Measurements from ENCODE around the gene DEGS1.

Gene DEGS1

DNA sequence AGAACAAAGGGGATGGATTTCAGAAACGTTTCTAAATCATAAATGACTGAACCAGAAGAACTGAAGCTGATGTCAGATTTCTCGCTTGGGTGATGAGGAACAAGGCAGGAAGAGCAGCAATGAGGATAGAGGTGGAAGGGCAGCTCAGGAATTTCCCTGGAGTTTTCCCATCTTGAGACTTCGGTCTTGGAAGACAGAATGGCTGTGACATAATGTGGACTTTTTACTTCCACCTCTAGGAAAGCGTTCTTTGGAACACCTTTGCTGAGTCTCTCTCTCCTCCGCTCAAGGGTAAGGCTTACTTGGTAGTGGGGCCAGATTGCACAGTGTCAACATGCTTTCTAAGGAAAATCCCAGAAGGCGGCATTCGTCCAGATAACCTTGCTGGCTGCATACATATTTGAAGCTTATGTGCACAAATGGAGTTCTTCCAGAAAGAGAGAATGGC is 36.6 kb downstream of the DEGS1 start:
- TF ChIP-seq, protein P1, sequence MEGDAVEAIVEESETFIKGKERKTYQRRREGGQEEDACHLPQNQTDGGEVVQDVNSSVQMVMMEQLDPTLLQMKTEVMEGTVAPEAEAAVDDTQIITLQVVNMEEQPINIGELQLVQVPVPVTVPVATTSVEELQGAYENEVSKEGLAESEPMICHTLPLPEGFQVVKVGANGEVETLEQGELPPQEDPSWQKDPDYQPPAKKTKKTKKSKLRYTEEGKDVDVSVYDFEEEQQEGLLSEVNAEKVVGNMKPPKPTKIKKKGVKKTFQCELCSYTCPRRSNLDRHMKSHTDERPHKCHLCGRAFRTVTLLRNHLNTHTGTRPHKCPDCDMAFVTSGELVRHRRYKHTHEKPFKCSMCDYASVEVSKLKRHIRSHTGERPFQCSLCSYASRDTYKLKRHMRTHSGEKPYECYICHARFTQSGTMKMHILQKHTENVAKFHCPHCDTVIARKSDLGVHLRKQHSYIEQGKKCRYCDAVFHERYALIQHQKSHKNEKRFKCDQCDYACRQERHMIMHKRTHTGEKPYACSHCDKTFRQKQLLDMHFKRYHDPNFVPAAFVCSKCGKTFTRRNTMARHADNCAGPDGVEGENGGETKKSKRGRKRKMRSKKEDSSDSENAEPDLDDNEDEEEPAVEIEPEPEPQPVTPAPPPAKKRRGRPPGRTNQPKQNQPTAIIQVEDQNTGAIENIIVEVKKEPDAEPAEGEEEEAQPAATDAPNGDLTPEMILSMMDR (IDR thresholded peaks at IDR 0.05; ENCODE audit: control insufficient read depth, insufficient read depth, low read depth, low read length, missing control alignments) = no peak
- H3K4me3 ChIP-seq (ENCODE audit: control insufficient read depth, low read depth, low read length) = no peak overlapping the region
- DNase-seq (ENCODE audit: low read depth) = no peak

DNA sequence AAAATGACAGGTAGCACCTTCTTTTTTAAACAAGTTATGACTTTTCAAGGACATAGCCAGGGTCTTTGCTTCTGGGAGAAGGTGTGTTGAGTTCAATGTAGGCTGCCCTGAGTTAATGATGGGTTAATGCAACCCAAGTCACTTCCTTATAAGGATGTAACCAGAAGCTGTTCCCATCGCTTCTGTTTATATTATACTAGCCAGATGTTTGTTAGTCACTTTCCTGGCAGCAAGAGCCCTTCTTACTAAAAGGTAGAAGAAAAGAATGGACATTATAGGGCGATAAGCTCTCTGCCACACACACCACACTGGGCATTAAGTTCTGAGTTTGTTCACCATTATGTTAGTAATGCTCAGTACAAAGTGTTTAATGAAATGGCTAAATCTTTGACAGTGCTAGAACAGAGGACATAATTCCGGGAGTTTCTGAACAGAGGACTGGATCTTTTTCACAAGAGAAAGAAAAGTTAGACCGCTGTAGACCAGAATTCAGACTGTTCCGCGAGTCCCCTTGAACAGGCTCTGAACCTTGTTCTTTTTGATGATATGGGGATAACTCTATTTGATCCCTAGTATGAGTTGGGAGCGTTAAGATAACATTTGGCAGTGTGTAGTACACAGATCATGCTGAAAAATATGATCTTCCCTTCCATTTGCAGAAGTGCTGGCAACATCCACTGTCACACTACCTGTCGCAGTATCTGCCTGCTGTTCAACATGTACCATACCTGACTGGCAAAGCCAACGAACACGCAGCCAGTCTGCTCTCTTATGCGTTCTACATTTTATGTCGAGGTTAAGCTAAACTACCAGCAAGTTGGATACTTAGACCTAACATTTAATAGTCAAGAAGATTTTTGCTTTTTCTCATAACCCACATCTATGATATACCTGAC is 41.0 kb downstream of the DEGS1 start:
- no peak overlapping the region for H3K4me3 ChIP-seq (ENCODE audit: control insufficient read depth, low read depth, low read length)
- peak; percentile 40 for DNase-seq (ENCODE audit: low read depth)
- TF ChIP-seq, protein P1 (IDR thresholded peaks at IDR 0.05; ENCODE audit: control insufficient read depth, insufficient read depth, low read depth, low read length, missing control alignments) = no peak

DNA sequence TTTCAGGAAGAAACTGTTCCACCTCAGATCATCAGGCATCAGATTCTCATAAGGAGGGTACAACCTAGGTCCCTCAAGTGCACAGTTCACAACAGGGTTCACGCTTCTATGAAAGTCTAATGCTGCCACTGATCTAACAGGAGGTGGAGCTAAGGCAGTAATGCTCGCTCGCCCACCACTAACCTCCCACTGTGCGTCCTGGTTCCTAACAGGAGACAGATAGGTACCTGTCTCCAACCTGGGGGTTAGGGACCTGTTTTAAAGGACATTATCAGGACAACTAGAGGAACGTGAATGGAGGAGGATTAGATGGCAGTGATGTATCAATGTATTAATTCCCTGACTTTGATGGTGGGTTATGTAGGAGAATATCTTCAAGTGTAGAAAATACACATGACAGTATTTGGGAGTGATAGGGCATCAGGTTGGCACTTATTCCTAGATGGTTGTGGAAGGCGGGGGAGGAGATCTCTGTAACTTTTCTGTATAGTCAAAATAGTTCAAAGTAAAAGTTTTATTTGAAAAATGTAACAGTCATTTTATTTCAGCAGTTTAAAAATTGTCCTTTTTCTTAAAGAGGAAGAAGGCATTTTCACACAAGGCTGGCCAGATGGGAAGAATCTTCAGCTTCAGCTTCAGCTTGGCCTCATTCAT is 43.9 kb downstream of the DEGS1 start:
- TF ChIP-seq, protein P1 (IDR thresholded peaks at IDR 0.05; ENCODE audit: control insufficient read depth, insufficient read depth, low read depth, low read length, missing control alignments) = no peak
- DNase-seq (ENCODE audit: low read depth) = no peak

DNA sequence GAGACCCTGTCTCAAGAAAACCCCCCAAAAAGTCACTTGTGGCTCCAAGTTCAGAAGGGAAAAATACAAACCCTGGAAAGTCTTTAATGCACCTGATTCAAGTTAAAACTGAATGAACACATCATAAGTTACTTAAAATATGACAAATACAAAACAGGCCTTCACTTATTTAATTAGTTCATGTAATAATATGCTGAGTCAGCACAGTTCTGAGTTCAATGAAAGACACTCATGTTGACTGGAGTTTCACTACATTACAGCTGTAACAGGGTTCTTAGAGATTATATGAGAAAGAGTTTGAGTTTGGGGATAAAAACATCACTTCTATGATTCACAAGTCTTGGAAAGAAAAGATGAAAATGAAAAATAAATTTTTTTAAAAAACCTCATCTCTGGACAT is 51.0 kb downstream of the DEGS1 start:
- TF ChIP-seq, protein P1 (IDR thresholded peaks at IDR 0.05; ENCODE audit: control insufficient read depth, insufficient read depth, low read depth, low read length, missing control alignments) = no peak
- H3K4me3 ChIP-seq (ENCODE audit: control insufficient read depth, low read depth, low read length) = no peak overlapping the region
- no peak for DNase-seq (ENCODE audit: low read depth)

More for the DNA sequence above, 43.9 kb downstream of the DEGS1 start:
- no peak overlapping the region for H3K4me3 ChIP-seq (ENCODE audit: control insufficient read depth, low read depth, low read length)

DNA sequence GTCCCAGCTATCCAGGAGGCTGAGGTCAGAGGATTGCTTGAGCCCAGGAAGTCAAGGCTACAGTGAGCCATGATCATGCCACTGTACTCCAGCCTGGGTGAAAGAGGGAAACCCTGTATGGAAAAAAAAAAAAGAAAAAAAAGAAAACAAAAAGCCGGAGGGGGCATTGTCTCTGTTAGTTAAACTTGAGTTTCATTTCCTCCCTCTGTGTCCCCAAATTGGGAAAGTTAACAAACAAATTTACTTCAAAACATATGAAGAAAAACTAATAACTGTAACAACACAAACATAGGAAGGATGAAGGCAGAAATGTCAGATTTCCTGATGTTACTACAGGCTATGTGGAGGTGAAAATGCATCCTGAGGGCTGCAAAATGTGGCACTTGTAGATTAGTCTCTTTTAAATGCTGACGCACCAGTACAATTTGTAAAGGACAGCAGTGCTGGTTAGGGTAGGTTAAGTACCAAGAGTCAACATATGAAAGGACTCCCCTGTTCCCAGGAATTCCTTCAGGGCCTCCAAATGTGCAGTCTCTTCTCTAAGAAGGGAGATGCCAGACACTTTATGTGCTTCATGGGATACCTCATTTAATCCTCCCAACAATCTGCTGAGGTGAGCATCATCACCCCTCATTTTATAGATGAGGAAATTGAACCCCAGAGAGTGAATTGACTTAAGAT is 52.9 kb downstream of the DEGS1 start:
- no peak for DNase-seq (ENCODE audit: low read depth)
- TF ChIP-seq, protein P1 (IDR thresholded peaks at IDR 0.05; ENCODE audit: control insufficient read depth, insufficient read depth, low read depth, low read length, missing control alignments) = no peak
- H3K4me3 ChIP-seq (ENCODE audit: control insufficient read depth, low read depth, low read length) = no peak overlapping the region

DNA sequence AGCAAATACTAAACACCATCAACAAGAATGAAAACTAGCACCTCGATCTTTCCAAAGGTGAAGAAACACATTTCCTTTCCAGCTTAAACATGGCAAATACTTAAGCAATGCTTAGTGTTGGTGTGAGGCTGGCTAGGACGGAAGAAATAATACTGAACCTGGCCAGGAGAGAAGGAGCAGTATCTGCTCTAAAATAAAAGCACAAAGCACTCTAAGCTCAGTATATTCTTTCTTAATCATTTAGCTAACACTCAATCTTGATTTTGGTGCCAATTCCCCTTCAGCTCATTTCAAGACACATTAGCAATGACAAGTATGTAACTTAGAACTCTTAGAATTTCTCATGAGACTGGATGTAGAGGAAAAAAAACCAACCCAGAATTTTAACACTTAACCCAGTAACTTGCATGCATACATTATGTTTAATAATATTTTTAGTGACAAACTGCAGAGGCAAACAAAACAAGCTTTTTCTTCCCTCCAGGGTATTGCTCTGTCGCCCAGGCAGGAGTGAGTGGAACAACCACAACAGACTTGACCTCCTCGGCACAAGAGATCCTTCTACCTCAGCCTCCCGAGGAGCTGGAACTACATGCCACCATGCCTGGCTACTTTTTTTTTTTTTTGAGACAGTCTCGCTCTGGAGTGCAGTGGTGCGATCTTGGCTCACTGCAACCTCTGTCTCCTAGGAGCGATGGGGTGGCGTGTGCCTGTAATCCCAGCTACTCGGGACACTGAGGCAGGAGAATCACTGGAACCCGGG is 54.3 kb downstream of the DEGS1 start:
- TF ChIP-seq, protein P1 (IDR thresholded peaks at IDR 0.05; ENCODE audit: control insufficient read depth, insufficient read depth, low read depth, low read length, missing control alignments) = no peak
- no peak for DNase-seq (ENCODE audit: low read depth)
- no peak overlapping the region for H3K4me3 ChIP-seq (ENCODE audit: control insufficient read depth, low read depth, low read length)
